Measurements from ENCODE around the gene CTSF.

- TF ChIP-seq TARDBP (IDR thresholded peaks at IDR 0.05): no peak
- TF ChIP-seq SUZ12 (IDR thresholded peaks at IDR 0.05): no peak
- no peak for TF ChIP-seq BHLHE40 (IDR thresholded peaks at IDR 0.05; ENCODE audit: borderline replicate concordance)
- TF ChIP-seq SP1 (IDR thresholded peaks at IDR 0.05): no peak
- TF ChIP-seq FOXM1 (IDR thresholded peaks at IDR 0.05; ENCODE audit: borderline replicate concordance): no peak
- no peak for TF ChIP-seq ELF4 (IDR thresholded peaks at IDR 0.05)
- TF ChIP-seq ARNT (IDR thresholded peaks at IDR 0.05): no peak
- TF ChIP-seq FOXA1 (IDR thresholded peaks at IDR 0.05): no peak
- no peak for TF ChIP-seq FOXK2 (IDR thresholded peaks at IDR 0.05)
Measured at GRCh38 chr11:66581261-66581660, 12.9 kb upstream of the CTSF start.
